IMR-90 (cell line): ENCODE data around the gene IL12A. TPM values are rescaled to one million over a fixed set of nuclear protein-coding genes. Genes with fewer than 3 reads are reported as not detected.

Experiments used
- BHLHE40 ChIP-seq: fragments of 150-350 bp; IDR thresholded peaks from 2 replicates; pipeline ENCODE4 v1.6.1; 2016; ENCODE audit warnings: mild to moderate bottlenecking, low read depth, low read length
- RCOR1 ChIP-seq: IDR thresholded peaks from 2 replicates; pipeline ENCODE4 v1.6.1; 2012; ENCODE audit warnings: mild to moderate bottlenecking, low read length, improper control_type of control experiment; ENCODE audit not compliant: insufficient replicate concordance
- polyA plus RNA-seq, 3 experiments: library from polyadenylated mRNA; depleted of rRNA; stranded (reverse); fragments of >200 nt; gene quantifications; 2 replicates each; pipeline ENCODE4 v1.2.3, GENCODE V29; 2012; ENCODE audit warnings: low replicate concordance in 1 of 3
- total RNA-seq: library from RNA; depleted of rRNA; stranded (reverse); fragments of >200 nt; gene quantifications from 2 replicates; pipeline ENCODE4 v1.2.3, GENCODE V29; 2012; rRNA removed

Gene IL12A
- total and polyA plus RNA-seq, 2 of the 4 experiments (the other 2 are of a cell fraction): 0.90 to 2.9 TPM

- TF ChIP-seq BHLHE40 (no peak), RCOR1 (no peak)
These were observed 55.5 kb downstream of the IL12A start (continued) for GRCh38 chr3:160044121-160044520.

Other genes starting within 250 kb of the IL12A start
- gene SCHIP1, start 149.0 kb upstream of the IL12A start, total RNA-seq: 5.0 and 5.4 TPM in 2 replicates
- gene SCHIP1, start 149.0 kb upstream of the IL12A start, polyA plus RNA-seq (2012; rRNA removed): 2.8 and 3.9 TPM in 2 replicates
- not detected in 2 replicates for gene C3orf80, start 236.6 kb downstream of the IL12A start, total RNA-seq
- gene C3orf80, start 236.6 kb downstream of the IL12A start, polyA plus RNA-seq (2012; rRNA removed): not detected in 2 replicates